ENCODE data around the gene RNF144A. TPM values are rescaled to one million over a fixed set of nuclear protein-coding genes. Genes with fewer than 3 reads are reported as not detected.

Gene RNF144A
- polyA plus RNA-seq, 10 donors, result 17.5 to 33.1 (median 22.6) TPM

- peak in 2 of 3 donors; percentile 75 to 86 for DNase-seq
These were observed 160.6 kb downstream of the RNF144A start for GRCh38 chr2:7077660-7078267.

DNA sequence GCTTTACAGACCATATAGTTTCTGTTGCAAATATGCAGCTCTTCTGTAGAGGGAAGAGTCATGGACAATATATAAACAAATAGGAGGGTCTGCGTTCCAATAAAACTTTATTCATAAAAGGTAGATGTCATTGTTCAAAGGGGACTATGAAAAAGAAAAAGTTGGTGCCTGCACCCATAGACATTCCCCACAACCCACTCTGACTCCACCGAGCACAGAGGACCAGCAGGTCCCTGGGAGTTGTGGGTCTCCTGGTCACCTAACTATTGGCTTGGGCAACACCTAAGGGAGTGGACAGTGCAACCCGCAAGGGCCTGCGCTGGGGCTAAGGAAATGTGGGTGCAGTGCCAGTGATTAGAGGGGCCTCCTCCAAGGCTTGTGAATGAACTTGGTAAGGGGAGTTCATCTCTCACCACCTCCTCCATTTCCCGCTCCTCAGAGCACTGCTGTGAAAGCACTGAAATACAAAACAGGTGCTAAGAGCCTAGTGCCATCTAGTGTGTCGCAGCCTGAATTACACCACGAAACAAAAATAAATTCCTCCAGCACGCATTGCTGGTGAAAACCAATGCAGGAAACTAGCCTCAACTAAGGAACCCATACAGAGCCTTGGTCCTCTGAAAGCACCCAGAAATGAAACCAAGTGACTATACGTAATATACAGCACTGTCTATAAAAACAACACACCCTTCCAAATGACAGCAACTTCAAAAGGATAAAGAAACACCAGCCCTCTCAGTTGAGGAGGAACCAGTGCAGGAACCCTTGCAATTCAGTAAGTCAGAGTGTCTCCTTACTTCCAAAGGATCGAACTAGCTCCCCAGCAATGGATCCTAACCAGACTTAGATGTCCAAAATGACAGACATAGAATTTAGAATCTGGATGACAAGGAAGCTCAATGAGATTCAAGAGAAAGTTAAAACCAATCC, 166.6 kb downstream of the RNF144A start:
- DNase-seq, result no peak

DNA sequence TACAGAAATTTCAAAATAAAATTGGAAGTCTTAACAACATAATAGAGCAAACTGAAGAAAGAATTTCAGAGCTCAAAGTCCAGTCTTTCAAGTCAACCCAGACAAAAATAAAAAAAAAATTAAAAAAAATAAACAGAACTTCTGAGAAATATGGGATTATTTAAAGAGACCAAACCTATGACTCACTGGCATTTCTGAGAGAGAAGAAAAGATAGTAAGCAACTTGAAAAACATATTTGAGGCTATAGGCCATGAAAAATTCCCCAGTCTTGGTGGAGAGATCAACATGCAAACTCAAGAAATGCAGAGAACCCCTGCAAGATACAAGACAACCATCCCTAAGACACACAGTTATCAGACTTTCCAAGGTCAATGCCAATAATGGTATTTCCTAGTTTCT, 167.4 kb downstream of the RNF144A start:
- no peak for DNase-seq

DNA sequence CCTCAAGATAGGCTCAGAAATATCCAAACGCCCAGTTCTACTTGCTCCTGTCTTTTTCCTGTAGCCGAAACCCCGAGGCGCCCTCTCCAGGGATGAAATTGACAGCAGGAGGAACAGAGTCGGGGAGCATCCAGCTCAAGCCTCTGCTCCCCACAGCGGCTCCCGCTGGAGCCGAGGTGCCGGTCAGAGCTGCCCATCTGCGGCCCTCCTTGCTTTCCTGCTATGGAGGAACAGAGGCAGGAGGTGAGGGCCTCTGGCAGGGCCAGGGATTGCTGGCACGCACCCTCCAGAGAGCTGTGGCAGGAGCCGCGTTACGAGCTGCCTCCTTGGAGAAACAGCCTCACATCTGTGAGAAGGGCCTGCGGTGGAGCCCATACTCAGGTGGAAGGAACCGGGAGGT, 172.1 kb downstream of the RNF144A start:
- no peak for DNase-seq

- no peak for DNase-seq
These were observed 172.8 kb downstream of the RNF144A start for GRCh38 chr2:7089898-7090510.

GRCh38 chr2:7093376-7093775, 176.2 kb downstream of the RNF144A start:
- no peak for DNase-seq

Other genes starting within 250 kb of the RNF144A start
- 1 to 10 TPM; 2.8 to 4.5 (median 3.7) TPM for gene CMPK2, start 51.5 kb upstream of the RNF144A start, polyA plus RNA-seq (ENCODE audit: insufficient read length in 10 of 10)
- gene RSAD2, start 39.6 kb upstream of the RNF144A start, polyA plus RNA-seq (ENCODE audit: insufficient read length in 10 of 10), result 1 to 10 TPM; 2.2 to 3.7 (median 2.8) TPM